Measurements from ENCODE around the gene SCAPER.

SCAPER gene

DNA sequence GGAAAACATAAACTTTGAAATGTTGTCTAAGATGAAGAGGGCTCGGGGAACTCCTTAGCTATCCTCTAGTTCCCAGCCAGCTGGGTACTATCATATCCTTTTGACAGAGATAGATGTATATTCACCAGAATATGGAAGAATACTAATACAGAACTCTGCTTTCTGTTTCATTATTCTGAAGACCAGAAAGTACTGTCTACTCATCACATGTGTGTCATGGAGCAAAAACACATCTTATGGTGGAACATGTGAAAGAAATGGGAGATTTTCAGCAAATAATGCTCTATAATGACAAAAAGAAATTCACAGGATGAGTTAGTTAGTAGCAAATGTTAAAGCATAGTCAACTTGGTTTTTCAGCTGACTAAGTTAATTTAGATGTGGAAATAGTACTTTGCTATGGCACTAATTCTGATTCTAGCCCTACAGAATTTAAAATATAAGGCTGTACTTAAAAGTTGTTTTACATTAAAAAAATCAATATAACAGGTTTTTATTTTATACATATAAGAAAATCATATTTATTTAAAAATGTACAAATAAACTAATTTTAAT lies 552.0 kb downstream of the SCAPER start:
- Histone ChIP-seq H3K4me3 (ENCODE audit: low read length) (no peak overlapping the region), H3K9ac (ENCODE audit: low read length) (no peak overlapping the region), H3K4me1 (ENCODE audit: control insufficient read depth, insufficient read depth, low read length) (no peaks in the 10 kb centered on the region), H3K9me3 (ENCODE audit: control insufficient read depth, low read length) (no peaks in the 10 kb centered on the region), H3K36me3 (ENCODE audit: control insufficient read depth, insufficient read depth, low read length) (no peaks in the 10 kb centered on the region), H3K27me3 (ENCODE audit: control insufficient read depth, insufficient read depth, low read length) (no peaks in the 10 kb centered on the region)

DNA sequence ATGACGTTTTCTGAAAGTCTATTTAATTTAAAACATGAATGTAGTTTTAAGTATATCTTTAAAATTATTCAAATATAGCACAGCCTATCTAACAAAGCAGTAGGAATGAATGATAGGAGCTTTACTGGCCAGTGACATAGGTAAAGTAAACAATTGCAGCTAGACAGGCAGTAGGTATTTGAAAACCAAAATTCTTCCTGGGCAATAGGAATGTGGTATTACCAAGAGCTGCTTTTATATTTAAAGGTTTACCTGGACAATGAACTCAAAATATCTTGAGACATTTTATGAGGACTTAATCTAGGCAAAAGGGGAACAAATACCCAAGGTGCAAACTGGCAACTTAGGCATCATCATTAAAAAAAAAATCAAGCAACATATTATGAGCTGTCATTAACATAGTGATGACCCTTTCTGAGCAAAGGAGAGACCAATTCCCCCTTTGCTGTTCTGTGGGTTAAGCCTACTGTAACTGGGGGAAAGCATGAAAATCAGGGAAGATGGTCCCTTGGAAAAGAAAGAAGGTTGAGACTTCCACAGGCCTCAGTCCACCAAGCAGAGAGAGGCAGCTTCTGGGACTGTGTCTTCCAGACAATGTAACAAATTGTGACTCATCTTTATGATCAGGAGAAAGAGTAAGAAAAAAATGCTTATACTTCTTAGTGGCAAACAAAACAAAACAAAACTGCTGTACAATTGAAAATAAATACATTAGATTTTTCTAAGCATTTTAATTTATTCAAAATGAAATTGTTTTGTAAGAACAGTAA lies 555.7 kb downstream of the SCAPER start:
- Histone ChIP-seq H3K4me1 (ENCODE audit: control insufficient read depth, insufficient read depth, low read length) (peaks cover 15% of the 10 kb centered on the region), H3K36me3 (ENCODE audit: control insufficient read depth, insufficient read depth, low read length) (no peaks in the 10 kb centered on the region), H3K4me3 (ENCODE audit: low read length) (no peak overlapping the region), H3K9me3 (ENCODE audit: control insufficient read depth, low read length) (no peaks in the 10 kb centered on the region), H3K27me3 (ENCODE audit: control insufficient read depth, insufficient read depth, low read length) (peaks cover 33% of the 10 kb centered on the region), H3K9ac (ENCODE audit: low read length) (no peak overlapping the region)

DNA sequence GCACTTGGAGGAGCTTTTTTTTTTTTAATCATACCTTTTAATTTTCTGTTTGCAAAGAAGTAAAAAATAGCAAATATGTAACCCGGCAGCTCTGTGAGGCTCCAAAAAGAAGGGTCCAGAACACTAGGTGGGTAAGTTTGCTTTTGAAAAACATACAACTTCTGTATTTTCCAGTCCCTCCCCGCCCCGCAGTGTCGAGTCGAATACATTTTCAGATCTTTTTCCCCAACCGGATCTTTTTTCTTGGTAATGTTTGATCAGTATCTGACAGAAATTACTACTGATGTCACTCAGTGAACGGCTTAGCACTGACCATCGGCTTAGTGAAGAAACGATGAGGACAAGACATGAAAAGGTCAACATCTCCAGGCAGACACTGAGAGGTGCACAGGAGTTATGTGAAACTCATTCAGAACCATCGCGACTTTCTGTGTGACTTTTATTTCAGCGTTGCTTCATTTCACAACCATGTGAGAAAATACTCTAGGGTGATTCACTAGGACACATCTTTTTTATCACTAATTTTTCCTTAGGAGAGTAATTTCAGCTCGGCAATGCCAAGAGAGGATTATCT lies 557.6 kb downstream of the SCAPER start:
- Histone ChIP-seq H3K4me3 (ENCODE audit: low read length) (no peak overlapping the region), H3K9me3 (ENCODE audit: control insufficient read depth, low read length) (no peaks in the 10 kb centered on the region), H3K4me1 (ENCODE audit: control insufficient read depth, insufficient read depth, low read length) (peaks cover 20% of the 10 kb centered on the region), H3K27me3 (ENCODE audit: control insufficient read depth, insufficient read depth, low read length) (peaks cover 52% of the 10 kb centered on the region), H3K36me3 (ENCODE audit: control insufficient read depth, insufficient read depth, low read length) (no peaks in the 10 kb centered on the region), H3K9ac (ENCODE audit: low read length) (no peak overlapping the region)

DNA sequence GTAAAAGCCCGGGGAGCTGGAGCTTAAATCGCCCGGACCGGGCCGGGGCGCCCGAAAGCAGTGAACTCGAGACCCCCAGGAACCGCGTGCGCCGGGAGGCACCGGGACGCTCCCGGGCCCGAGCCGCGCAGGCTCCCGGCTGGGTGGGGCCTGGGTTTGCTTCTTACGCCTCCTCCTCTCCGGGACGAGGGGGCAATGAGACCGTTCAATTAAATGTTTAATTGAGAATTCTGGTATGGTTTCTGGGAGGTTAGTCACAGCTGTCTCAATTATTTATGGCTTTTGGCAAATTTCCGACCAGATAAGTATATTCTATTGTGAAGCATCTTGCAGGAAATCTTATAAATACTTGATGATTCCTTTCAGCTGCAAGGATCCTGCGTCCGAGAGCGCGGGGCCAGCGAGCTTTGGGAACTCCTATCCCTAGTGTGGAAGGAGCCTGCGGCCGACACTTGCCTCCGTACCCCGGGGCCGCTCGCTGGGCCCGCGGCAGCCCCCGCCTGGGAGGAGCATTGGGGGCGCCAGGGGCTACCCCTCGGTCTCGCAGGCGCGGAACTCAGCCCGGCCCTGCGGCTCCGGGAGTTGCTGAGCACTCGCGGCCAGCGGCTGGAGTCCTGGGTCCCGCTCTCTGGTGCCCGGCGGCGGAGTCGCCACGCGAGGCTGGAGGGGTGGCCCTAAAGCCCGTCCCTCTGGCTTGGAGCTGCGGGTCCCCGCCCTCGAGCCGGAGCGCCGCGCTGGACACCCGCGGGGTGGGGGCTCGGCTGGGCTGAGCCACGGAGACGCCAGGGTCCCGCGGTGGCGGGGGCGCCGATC lies 558.3 kb downstream of the SCAPER start:
- H3K9ac ChIP-seq (ENCODE audit: low read length): peak overlapping the region; percentile 67

DNA sequence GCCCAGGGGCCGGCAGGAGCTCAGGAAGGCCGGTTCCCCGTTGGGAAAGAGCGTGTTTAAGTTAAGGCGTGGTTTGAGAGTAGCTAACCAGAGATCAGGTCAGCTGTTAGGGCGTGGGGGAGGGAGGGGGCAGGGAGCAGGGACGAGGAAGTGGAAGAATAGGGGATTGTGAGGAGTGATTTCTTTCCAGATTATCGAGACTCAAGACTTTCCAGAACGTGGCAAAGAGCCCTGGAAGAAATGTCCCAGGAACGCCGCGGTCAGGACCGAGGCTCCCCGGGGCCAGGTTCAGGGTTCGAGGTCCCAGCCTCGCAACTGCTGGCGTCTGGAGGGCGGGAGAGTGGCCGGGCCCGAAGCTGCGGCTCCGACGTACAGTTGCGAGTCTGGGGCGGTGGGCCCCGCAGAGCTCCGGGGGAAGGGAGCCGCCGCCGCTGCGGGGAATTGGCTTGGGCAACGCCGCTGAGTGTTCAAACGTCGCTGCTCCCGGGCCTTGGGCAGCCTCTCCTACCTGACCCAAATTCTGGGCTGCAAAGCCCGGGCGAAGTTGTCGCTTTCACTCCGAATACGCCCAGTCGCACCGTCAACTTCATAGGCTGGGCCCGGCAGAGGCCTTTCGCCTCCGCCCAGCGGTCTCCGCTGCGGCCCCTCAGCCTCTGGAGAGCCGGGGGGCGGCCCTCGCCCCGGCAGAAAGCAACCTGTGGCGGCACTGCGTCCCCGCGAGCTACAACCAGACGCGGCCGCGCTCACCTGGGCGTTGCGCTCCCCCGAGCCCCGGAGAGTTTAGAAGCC lies 559.1 kb downstream of the SCAPER start:
- Histone ChIP-seq H3K4me3 (ENCODE audit: low read length) (peak overlapping the region; percentile 56), H3K27me3 (ENCODE audit: control insufficient read depth, insufficient read depth, low read length) (peaks cover 66% of the 10 kb centered on the region), H3K4me1 (ENCODE audit: control insufficient read depth, insufficient read depth, low read length) (peaks cover 33% of the 10 kb centered on the region), H3K9me3 (ENCODE audit: control insufficient read depth, low read length) (no peaks in the 10 kb centered on the region), H3K9ac (ENCODE audit: low read length) (peak overlapping the region; percentile 67), H3K36me3 (ENCODE audit: control insufficient read depth, insufficient read depth, low read length) (no peaks in the 10 kb centered on the region)

More for the DNA sequence above, 558.3 kb downstream of the SCAPER start:
- H3K36me3 ChIP-seq (ENCODE audit: control insufficient read depth, insufficient read depth, low read length): no peaks in the 10 kb centered on the region
- H3K4me3 ChIP-seq (ENCODE audit: low read length): peak overlapping the region; percentile 56
- H3K27me3 ChIP-seq (ENCODE audit: control insufficient read depth, insufficient read depth, low read length): peaks cover 59% of the 10 kb centered on the region
- no peaks in the 10 kb centered on the region for H3K9me3 ChIP-seq (ENCODE audit: control insufficient read depth, low read length)
- peaks cover 27% of the 10 kb centered on the region for H3K4me1 ChIP-seq (ENCODE audit: control insufficient read depth, insufficient read depth, low read length)

DNA sequence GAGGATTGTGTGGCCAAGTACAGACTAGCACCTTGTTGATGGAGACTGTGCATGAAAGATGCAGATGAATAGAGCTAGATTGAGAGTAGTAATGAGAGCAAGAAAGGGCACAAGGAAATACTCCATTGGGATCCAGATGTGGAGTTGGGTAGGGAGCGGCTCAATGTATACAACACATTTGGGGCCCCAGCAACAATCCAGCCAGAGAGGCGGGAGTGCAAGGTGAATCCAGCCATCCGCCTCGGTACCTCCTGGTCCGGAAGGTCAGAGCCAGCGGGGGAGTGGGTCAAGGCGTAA lies 559.6 kb downstream of the SCAPER start:
- H3K9me3 ChIP-seq (ENCODE audit: control insufficient read depth, low read length): no peaks in the 10 kb centered on the region
- peaks cover 72% of the 10 kb centered on the region for H3K27me3 ChIP-seq (ENCODE audit: control insufficient read depth, insufficient read depth, low read length)
- peaks cover 38% of the 10 kb centered on the region for H3K4me1 ChIP-seq (ENCODE audit: control insufficient read depth, insufficient read depth, low read length)
- no peak overlapping the region for H3K4me3 ChIP-seq (ENCODE audit: low read length)
- H3K36me3 ChIP-seq (ENCODE audit: control insufficient read depth, insufficient read depth, low read length): no peaks in the 10 kb centered on the region
- H3K9ac ChIP-seq (ENCODE audit: low read length): no peak overlapping the region

DNA sequence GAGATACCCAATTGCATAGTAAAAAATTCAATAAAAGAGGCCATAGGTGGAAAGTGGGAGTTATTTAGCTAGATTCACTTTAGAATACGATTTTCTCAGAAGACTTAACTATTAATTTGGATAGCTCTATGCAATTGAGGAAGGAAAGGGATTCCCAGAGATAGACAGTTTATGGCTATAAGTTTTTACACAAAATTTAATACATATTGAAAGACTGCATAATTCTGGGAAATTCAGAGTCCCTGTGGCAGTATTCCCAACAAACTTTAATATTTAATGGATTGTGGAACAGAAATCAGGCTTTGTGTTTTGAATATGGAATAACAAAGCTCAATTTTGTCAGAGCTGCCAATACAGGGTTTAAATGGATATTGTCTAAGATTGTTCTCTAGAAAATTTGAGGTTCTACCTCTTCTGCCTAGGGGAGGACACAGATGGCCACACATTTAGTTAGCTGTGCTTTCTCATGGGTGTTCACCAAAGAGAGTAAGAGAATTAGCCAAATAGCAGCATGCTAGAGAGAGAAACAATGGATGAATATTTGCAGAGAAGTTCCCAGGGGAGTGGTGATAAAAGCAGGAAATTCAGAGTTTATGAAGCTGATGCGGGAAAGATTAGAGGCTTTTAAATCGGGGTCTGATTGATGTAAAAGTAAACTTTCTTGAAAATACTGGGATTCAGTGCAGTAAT lies 560.1 kb downstream of the SCAPER start:
- Histone ChIP-seq H3K9me3 (ENCODE audit: control insufficient read depth, low read length) (no peaks in the 10 kb centered on the region), H3K36me3 (ENCODE audit: control insufficient read depth, insufficient read depth, low read length) (no peaks in the 10 kb centered on the region), H3K4me1 (ENCODE audit: control insufficient read depth, insufficient read depth, low read length) (peaks cover 42% of the 10 kb centered on the region), H3K4me3 (ENCODE audit: low read length) (no peak overlapping the region), H3K9ac (ENCODE audit: low read length) (no peak overlapping the region), H3K27me3 (ENCODE audit: control insufficient read depth, insufficient read depth, low read length) (peaks cover 77% of the 10 kb centered on the region)

DNA sequence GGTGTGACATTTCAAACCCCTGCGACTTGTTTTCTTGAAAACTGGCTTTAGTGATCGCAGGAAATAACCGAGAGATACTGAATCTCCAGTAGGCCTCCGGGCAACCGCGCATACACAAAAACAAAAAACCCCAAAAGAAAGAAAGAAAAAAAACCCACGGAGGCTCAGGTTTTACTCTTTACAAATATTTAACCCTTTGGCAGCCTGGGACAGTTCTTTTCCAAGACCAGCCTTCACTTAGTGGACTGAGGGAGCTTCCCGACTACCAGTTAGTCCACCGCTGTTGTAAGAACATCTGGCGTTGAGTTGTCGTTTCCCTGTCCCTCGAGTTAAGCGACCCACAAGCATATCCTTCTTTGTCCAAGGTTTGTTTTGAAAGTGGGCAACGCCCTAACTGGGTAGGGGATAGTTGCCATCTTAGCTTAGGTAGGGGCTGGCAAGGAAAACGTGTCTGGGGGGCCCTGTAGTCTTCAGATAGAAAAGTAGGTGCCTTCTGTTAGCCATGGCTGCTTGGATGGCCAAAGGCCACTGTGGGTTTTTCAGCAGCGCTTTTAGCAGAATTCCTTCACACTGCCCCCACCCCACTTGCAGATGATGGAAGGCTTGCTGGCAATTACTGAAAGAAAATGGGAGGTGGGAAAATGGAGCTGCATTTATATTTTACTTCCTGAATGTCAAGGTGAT lies 561.7 kb downstream of the SCAPER start:
- Histone ChIP-seq H3K4me3 (ENCODE audit: low read length) (no peak overlapping the region), H3K27me3 (ENCODE audit: control insufficient read depth, insufficient read depth, low read length) (peaks cover 93% of the 10 kb centered on the region), H3K4me1 (ENCODE audit: control insufficient read depth, insufficient read depth, low read length) (peaks cover 58% of the 10 kb centered on the region)

DNA sequence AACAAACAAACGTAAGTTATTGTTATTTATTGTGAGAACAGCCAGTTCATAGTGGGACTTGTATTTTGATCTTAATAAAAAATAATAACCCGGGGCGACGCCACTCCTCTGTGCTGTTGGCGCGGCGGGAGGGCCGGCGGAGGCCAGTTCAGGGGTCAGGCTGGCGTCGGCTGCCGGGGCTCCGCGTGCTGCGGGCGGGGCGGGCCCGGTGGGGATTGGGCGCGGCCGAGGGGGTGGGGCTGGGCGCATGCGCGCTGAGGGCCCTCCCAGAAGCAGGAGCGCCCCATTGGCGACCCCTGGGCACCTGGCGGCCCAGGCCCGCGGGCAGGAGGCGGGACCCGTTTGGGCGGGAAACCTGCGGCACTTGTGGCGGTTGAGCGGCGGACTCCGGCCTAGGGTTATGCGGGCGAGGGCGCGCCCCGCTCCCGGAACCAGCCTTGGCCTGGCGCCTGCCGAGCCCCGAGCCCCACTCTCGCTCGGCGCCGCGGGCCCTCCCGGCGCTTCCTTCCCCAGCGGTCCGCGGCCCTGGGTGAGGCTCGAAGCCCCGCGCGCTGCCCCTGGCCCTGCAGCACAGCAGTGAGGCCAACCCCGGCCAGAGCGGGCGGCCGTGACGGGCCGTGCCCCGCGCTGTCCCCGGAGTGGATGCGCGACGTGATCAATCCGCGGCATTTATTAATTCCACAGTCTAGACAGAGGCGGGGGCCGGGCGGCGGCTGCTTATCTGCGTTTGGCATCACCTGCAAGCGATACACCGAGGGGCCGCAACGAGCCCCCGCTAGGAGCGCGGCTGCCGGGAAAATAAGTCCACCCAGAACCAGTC lies 562.5 kb downstream of the SCAPER start:
- Histone ChIP-seq H3K4me1 (ENCODE audit: control insufficient read depth, insufficient read depth, low read length) (peaks cover 66% of the 10 kb centered on the region), H3K27me3 (ENCODE audit: control insufficient read depth, insufficient read depth, low read length) (peaks cover 99% of the 10 kb centered on the region)

More for the DNA sequence above, 561.7 kb downstream of the SCAPER start:
- Histone ChIP-seq H3K9ac (ENCODE audit: low read length) (no peak overlapping the region), H3K9me3 (ENCODE audit: control insufficient read depth, low read length) (no peaks in the 10 kb centered on the region), H3K36me3 (ENCODE audit: control insufficient read depth, insufficient read depth, low read length) (no peaks in the 10 kb centered on the region)

DNA sequence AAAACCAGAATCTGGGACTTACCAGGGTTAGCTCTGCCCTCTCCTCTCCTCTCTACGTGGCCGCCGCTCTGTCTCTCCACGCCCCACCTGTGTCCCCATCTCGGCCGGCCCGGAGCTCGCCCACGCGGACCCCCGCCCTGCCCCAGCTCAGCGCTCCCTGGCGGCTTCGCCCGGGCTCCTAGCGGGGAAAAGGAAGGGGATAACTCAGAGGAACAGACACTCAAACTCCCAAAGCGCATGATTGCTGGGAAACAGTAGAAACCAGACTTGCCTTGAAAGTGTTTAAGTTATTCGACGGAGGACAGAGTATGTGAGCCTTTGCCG lies 563.1 kb downstream of the SCAPER start:
- Histone ChIP-seq H3K27me3 (ENCODE audit: control insufficient read depth, insufficient read depth, low read length) (peaks cover 99% of the 10 kb centered on the region), H3K4me1 (ENCODE audit: control insufficient read depth, insufficient read depth, low read length) (peaks cover 72% of the 10 kb centered on the region), H3K4me3 (ENCODE audit: low read length) (no peak overlapping the region), H3K9me3 (ENCODE audit: control insufficient read depth, low read length) (no peaks in the 10 kb centered on the region), H3K9ac (ENCODE audit: low read length) (no peak overlapping the region), H3K36me3 (ENCODE audit: control insufficient read depth, insufficient read depth, low read length) (no peaks in the 10 kb centered on the region)

More for the DNA sequence above, 562.5 kb downstream of the SCAPER start:
- Histone ChIP-seq H3K9ac (ENCODE audit: low read length) (no peak overlapping the region), H3K9me3 (ENCODE audit: control insufficient read depth, low read length) (no peaks in the 10 kb centered on the region), H3K4me3 (ENCODE audit: low read length) (no peak overlapping the region), H3K36me3 (ENCODE audit: control insufficient read depth, insufficient read depth, low read length) (no peaks in the 10 kb centered on the region)

Data from mucosa of stomach (tissue), 1 donor.